MM.1S (cell line): ENCODE data around the gene LMOD3.

Source experiments
- EZH2 ChIP-seq: fragments of 300-600 bp; sonication (generic); optimal IDR thresholded peaks from 2 replicates; pipeline ENCODE3; 2017; ENCODE audit warnings: low read depth, mild to moderate bottlenecking, antibody characterized with exemption, low read length, mixed read lengths
- EZH2phosphoT487 ChIP-seq: fragments of 300-600 bp; sonication (generic); IDR thresholded peaks from 2 replicates; pipeline ENCODE4 v1.6.1; 2018; ENCODE audit warnings: antibody characterized with exemption, low read length
- TF ChIP-seq, protein P1 (sequence below): fragments of 300-600 bp; sonication (generic); IDR thresholded peaks from 2 replicates; pipeline ENCODE4 v1.5.1; 2016; ENCODE audit warnings: antibody characterized with exemption, low read length, mixed read lengths

DNA sequence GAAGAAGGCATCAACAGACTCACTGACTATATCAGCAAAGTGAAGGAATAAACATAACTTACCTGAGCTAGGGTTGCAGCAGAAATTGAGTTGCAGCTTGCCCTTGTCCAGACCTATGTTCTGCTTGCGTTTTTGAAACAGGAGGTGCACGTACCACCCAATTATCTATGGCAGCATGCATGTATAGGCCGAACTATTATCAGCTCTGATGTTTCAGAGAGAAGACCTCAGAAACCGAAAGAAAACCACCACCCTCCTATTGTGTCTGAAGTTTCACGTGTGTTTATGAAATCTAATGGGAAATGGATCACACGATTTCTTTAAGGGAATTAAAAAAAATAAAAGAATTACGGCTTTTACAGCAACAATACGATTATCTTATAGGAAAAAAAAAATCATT is 17.8 kb downstream of the LMOD3 start:
- TF ChIP-seq, protein P1, sequence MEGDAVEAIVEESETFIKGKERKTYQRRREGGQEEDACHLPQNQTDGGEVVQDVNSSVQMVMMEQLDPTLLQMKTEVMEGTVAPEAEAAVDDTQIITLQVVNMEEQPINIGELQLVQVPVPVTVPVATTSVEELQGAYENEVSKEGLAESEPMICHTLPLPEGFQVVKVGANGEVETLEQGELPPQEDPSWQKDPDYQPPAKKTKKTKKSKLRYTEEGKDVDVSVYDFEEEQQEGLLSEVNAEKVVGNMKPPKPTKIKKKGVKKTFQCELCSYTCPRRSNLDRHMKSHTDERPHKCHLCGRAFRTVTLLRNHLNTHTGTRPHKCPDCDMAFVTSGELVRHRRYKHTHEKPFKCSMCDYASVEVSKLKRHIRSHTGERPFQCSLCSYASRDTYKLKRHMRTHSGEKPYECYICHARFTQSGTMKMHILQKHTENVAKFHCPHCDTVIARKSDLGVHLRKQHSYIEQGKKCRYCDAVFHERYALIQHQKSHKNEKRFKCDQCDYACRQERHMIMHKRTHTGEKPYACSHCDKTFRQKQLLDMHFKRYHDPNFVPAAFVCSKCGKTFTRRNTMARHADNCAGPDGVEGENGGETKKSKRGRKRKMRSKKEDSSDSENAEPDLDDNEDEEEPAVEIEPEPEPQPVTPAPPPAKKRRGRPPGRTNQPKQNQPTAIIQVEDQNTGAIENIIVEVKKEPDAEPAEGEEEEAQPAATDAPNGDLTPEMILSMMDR = no peak
- TF ChIP-seq EZH2 = no peak
- no peak for TF ChIP-seq EZH2phosphoT487
